NCI-H524 (cell line): ENCODE results near the gene SPC25.
A peak's percentile ranks its signal among the peaks of the same experiment; 100 is the strongest.
"Not testable (repeated sequence)": the region's sequence is repeated elsewhere in the genome, so short reads cannot be mapped to it uniquely, and the experiment has no call there.

Source experiments
- DNase-seq, 2 experiments: peaks; one replicate each; lab custom pipeline; 2025; lab: John Stamatoyannopoulos, UW

Gene SPC25

DNA sequence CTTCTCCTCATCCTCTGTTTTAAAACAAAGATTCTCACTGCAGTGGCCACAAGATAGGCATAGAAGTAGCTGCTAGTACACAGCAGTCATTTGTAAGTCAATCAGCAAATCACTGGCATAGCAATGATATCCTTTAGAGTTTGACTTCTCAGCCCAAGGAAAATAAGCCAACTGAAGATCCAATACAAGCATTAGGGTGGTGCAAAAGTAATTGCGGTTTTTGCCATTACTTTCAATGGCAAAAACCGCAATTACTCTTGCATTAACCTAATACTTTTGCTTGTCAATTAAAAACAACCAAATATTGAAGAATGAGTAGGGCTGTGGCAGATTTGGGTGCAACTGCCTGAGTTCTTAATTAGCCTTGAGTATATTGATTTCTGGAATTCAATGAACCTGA lies 13.7 kb upstream of the SPC25 start:
- DNase-seq: no peak

DNA sequence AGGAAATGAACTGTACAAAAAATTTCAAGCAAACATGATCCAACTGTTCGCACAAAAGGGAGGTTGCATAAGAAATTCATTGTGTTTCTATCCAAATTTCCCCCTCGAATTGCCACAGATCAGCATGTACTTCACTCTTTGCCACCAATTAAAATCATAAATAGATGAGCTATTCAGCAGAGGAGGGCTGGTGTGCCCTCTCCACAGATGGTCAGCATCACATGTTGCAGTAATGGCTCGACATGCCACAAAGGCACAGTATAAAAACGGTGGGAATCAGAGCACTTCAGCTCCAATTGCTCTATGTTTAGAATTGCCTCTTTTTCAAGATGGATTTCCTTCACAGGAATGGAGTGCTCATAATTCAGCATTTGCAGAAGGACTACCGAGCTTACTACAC lies 10.8 kb upstream of the SPC25 start, which contains the start of gene G6PC2:
Gene G6PC2 (plus strand): TSS at position 289 of the 400 bp plus-strand sequence. CDS start 41 bp downstream, at position 330.
- DNase-seq: no peak

DNA sequence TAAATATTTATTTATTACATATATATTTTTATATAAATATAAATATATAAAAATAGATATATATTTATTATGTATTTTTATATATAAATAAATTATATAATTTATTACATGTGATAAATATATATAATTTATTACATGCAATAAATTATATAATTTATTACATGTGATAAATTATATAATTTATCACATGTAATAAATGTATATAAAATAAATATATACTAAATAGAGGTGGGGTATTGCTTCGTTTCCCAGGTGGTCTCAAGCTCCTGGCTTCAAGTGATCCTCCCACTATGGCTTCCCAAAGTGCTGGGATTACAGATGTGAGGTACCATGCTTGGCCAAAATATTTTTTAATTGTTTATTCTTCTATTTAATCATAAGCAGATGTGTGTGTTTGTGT lies 7.2 kb upstream of the SPC25 start:
- DNase-seq: no peak

DNA sequence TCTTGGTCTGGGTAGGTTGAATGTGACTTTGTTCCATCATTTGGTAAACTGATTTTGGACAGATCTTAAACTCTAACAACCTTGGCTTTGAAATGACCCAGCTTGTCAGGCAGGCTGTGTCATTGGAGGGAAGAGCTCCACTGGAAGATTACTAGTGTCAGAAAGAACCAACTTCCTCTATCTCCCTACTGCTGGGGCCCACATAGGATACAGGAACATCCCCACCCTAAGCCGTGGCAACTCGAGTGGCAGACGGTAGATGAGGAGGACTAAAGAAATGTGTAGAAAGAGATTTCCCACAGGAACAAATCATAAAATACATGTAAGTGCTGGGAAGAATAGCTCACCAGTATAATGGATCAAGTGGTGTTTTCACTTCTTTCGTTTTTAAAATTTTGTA lies 6.6 kb upstream of the SPC25 start:
- no peak for DNase-seq

DNA sequence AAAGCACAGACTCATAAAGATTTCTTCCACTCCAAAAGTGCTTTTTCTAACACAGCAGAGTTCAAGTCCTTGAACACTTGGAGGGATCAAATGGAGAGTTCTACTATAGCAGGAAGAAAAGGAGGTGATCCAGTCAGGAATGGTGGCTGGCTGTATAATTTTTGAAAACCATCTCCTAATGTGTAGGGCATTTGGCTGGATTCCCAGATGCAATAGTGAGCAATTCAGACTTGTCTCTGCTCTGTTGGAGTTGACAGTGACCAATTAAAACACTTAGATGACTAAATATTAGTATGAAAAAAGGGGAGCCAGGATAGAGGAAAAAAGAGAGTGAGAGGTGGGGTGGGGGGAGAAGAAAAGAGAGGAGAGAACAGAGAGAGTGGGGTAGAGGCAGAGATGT lies 5.5 kb upstream of the SPC25 start:
- DNase-seq: no peak

DNA sequence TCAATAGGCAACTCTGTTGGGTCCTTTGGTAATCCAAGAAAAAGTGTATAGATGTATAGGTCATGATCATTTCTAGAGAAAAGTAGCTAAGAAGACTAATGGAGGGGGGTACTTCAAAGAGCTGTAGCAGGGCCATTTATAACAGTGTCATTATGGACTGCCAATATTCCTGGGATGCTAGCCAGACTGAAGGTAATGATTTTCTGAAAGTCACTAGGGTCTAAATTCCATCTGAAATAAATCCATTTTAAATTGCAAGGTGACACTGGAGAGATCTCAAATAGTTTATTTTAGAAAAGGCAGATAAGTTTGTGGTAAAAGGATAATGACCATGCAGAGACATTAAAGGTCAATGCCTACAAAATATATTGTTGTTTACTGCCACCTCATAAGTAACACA lies 4.5 kb upstream of the SPC25 start:
- no peak for DNase-seq

DNA sequence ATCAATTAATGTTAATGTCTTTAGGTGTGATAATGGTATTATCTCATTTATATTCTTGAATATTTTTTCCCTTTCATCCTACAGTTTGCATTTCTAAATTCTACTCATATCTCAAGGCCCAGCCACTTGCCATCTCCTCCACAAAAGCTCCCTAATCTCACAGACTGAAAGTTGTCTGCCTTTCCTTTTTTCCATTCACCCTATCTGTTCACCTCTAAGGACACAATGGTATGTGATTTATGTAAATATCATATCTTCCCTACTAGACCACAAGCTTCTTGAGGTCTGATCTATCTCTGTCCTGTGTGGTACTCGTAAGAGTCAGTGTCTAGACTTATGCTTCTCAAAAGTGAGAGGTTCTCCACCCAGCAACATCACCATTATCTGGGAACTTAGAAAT lies 3.9 kb upstream of the SPC25 start:
- DNase-seq: no peak

DNA sequence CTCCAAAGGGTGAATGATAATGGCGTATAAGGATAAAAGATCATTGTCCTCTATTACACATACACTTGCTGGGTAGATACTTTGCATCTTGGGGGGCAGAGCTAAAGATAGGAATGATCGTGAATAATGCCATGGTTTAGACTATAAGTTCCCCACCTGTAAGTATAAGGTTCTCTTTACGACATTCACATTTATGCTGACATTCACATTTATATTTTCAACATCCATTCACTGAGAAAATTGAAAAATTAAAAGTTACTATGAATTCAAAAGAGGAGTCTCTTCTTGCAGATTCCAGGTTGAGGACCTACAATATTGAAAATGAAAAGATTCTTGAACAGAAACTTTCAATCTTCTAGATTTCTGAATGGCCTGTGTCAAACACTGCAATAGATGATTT lies 2.1 kb upstream of the SPC25 start:
- no peak for DNase-seq

DNA sequence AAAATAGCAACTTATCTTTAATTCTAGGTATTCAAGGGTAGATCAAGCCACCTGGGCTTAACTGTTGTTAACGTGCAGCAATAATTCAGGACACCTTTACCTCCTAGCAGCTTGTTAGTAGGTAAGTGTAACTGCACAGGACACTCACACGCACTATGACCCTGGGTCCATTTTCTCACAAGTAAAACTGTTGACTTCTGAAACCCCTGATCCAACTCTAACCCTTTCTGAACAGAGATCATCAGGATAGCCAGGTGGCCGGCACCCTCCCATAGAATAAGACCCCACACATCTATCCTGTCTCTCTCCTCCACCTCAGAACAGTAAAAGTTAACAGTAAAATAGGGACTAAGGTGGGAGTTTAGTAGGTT lies 610 bp downstream of the SPC25 start:
- no peak for DNase-seq

DNA sequence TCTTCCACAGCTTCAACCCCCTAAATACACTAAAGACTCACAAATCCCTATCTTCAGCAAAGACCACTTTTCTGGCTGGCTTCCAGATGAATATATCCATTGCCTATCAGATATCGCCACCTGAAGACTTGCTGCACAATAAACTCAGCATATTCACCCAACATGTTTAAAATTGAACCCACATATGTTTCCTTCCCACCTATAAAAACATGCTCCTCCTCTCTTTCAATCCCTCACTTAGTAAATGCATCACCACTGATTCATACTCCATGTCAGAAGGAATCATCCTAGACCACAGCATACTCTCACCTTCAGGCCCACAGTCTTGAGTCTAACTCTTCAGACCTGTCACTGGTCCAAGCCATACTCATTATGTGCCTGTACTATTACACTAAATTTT lies 5.3 kb downstream of the SPC25 start:
- DNase-seq: peak in 1 of 2 experiments; percentile 3

DNA sequence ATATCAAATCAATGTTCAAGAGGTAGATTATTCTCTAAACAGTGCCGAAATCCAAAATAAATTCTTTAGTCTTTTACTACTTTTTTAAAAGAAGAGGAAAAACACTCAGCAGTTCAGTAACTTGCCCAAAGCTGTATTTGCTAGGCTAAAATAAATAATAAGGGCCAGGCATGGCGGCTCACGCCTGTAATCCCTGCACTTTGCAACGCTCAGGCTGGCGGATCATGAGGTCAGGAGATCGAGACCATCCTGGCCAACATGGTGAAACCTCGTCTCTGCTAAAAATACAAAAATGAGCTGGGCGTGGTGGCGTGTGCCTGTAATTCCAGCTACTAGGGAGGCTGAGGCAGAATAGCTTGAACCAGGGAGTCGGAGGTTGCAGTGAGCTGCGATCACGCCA lies 8.1 kb downstream of the SPC25 start:
- DNase-seq: not testable (repeated sequence)

DNA sequence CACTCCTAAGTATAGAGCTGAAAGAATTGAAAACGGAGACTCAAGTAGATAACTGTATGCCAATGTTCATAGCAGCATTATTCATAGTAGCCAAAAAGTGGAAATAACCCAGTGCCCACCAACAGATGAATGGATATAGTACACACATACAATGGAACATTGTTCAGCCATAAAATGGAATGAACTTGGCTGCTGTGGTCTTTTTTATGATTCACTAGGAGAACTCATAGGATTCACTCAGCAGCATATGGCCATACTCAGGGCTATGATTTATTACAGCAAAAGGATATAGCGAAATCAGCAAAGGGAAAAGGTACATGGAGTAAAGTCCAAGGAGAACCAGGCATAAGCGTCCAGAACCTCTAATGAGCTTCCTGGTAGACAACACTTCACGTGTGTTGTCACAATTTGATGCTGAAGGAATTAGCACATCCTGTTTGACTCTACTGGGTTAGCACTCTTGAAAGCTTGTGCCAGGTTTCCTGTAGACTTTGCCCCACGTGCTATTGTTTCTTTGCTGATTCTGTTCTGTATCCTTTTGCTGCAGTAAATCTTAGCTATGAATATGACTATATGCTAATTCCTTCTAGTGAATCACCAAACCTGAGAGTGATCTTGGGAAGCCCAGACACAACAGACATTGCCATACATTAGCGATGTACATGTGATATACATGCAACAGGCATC lies 15.7 kb downstream of the SPC25 start:
- no peak for DNase-seq

DNA sequence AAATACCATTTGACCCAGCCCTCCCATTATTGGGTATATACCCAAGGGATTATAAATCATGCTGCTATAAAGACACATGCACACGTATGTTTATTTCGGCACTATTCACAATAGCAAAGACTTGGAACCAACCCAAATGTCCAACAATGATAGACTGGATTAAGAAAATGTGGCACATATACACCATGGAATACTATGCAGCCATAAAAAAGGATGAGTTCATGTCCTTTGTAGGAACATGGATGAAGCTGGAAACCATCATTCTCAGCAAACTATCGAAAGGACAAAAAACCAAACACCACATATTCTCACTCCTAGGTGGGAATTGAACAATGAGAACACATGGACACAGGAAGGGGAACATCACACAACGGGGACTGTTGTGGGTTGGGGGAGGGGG lies 19.4 kb downstream of the SPC25 start:
- DNase-seq: not testable (repeated sequence)

DNA sequence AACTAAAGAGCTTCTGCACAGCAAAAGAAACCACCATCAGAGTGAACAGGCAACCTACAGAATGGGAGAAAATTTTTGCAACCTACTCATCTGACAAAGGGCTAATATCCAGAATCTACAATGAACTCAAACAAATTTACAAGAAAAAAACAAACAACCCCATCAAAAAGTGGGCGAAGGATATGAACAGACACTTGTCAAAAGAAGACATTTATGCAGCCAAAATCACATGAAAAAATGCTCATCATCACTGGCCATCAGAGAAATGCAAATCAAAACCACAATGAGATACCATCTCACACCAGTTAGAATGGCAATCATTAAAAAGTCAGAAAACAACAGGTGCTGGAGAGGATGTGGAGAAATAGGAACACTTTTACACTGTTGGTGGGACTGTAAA lies 19.9 kb downstream of the SPC25 start:
- DNase-seq: not testable (repeated sequence)

DNA sequence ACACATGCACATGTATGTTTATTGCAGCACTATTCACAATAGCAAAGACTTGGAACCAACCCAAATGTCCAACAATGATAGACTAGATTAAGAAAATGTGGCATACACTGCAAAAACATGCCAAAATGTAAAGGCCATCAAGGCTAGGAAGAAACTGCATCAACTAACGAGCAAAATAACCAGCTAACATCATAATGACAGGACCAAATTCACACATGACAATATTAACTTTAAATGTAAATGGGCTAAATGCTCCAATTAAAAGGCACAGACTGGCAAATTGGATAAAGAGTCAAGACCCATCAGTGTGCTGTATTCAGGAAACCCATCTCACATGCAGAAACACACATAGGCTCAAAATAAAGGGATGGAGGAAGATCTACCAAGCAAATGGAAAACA lies 23.1 kb downstream of the SPC25 start:
- not testable (repeated sequence) for DNase-seq

DNA sequence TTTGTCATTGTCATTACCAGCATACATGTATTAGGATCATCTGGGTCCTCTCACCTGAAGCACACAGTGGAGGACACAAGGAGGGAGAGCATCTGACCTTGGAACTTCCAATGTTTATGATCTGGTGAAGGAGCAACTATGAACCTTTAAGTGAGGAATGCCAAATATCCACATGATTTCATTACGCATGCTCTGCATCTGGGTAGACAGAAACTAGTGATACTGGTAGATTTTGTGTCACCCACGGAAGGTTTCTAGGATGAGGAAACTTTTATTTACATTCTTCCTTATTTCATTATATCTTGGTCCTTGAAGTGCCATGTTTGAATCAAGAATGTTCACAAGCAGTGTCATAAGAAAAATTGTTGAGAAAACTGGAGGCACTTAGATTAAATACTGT lies 32.1 kb downstream of the SPC25 start:
- DNase-seq: no peak

DNA sequence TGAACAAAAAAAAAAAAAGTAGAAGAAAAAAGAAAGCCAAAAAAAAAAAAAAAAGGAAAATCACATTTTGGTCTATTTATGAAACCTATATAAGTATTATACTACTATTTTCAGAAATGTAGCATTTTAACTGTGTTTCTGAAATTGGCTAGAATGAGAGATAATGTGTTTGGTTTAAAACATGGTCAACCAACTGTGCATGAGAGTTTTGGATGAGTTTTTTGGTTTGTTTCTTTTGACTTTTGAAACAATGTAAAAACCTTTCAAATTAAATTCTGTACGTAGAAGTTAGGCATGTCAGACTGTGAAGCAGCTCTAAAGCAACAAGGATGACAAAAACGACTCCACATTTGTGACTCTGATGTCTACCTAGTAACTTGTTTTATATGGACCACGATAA lies 34.6 kb downstream of the SPC25 start:
- no peak for DNase-seq

DNA sequence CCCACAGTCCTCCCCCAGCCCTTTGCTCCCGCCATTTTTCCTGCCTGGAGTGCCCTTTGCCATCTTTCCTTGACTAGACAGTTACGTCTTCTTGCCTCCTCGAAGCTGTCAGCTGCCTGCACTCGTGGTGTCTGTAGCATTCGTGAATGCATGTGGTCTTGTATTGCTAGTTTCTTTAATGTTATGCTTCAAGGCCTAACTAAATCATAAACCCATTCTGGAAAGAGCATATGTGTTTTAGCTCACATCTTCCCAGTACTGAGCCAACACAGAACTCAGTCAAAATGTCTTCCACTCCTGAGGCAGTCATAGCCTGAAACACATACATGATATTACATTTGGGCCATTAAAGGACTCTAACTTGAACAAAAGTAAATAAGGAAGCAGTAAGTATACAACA lies 35.6 kb downstream of the SPC25 start:
- no peak for DNase-seq

DNA sequence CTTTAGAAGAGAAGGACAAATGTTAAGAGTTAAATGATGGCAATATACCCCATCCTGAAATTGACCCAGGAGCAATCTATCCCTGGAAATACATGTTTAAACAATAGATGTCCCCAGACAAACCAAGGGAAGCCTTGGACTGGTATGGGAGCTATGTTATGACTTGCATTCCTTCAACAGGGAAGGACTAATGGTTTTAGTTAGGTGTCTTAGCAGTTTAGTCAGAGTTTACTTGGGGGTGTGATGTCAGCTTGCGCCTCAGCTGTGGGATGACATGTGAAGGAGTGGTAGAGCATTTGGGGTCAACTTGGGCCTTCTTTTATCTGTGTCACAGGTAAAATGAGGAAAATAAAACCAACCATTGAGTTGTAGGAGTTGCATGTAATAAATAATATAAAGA lies 36.8 kb downstream of the SPC25 start:
- DNase-seq: no peak

DNA sequence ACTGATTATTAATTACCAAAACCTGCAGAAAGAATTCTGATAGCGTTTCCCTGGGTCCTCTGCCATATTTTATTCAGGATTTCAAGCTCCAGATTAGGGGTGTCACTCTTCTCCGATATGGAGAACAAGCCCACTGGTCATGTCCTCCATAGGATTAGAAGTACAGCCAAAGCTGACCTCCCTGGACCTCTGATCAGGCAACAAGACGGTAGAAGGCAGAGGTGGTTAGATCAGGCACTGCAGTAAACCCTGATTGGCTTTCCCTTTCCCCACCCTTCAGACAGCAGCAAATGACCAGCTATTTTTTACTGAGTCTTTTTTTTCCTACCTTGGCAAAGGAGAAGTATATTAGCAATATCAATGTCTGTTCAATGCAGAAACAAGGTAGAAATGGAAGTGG lies 37.7 kb downstream of the SPC25 start:
- no peak for DNase-seq

DNA sequence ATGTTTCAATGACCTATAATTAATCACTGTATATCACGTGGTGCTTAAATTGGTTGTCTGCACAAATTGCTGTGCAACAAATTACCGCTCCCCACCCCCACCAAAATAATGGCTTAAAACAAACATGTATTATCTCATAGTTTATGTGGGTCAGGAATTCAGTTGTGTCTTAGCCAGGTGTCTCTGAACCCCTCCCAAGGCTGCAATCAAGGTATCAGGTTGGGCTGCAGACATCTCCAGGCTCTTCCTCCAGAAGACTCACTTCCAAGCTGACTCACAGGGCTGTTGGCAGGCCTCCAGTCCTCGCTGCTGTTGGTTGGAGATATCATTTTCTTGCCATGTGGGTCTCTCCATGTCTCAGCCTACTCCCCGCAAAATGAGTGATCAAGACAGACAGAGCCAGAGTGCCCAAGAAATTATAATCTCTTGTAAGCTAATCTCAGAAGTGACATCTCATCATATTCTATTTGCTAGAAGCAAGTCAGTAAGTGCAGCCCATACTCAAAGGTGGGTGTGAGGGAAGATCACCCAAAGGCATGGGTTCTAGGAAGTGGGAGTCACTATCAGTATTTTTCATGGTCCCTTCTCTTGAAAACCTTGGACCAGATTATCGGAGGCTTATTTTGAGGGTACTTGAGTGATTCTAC lies 38.4 kb downstream of the SPC25 start:
- DNase-seq: no peak

DNA sequence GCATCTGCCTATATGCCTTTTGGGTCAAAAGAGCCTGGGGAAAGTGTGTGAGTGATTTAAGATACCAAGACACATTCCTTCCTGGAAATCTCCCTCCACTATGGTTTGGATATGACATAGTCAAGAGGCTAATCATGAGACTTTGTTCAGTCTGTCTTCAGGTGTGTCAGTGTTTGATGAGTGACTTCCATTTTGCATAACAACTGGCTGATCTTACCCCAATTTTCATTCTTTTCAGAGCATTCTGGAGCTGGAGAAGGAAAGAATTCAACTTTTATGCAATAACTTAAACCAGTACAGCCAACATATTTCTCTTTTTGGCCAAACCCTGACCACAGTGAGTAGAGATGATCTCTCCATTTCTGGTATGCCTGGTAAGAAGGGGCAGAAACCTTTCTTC lies 39.4 kb downstream of the SPC25 start:
- no peak for DNase-seq

DNA sequence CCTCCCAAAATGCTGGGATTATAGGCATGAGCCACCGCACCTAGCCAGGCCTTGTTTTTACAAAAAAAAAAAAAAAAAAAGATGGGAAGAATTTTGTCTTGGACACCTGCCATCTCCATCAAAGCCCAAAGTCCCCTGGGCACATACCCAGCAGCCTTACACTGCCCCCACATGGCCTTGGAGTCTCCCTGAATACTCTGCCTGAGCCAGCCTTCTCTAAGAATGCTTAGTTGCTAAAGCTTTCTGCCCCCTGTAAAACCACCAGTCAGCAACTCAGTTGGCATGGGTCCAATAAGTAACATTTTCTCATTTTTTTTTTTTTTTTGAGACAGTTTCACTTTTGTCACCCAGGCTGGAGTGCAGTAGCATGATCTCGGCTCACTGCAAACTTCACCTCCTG lies 40.6 kb downstream of the SPC25 start:
- DNase-seq: peak; percentile 1 to 64

DNA sequence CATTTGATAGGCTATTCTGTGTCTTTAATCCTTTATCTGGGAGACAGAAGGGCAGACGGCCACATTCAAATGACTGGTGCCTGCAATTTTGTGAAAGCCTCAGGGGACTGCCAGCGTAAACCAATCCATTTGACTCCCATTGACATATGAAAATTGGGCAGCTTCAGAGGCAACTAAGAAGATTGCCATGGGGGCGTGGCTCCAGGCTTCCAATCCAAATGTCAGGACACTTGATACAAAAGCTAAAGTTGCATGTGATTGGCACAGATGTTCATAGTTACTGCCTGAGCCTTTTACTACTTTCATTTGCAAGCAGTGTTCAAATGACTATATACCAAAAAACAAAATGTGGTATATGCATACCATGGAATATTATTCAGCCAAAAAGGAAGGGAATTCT lies 42.0 kb downstream of the SPC25 start:
- DNase-seq: peak; percentile 96 to 98
